PC-3 (cell line): Measurements from ENCODE around the gene HMX3.

Experiments used
- EZH2 ChIP-seq: fragments of 300-600 bp; sonication (generic); IDR thresholded peaks from one replicate; pipeline ENCODE4 v1.6.1; 2017; ENCODE audit warnings: antibody characterized with exemption, mild to moderate bottlenecking, low read length; ENCODE audit not compliant: unreplicated experiment
- EZH2phosphoT487 ChIP-seq: fragments of 300-600 bp; sonication (generic); IDR thresholded peaks from 2 replicates; pipeline ENCODE4 v1.6.1; 2018; ENCODE audit warnings: mild to moderate bottlenecking, antibody characterized with exemption, low read length, borderline replicate concordance
- TF ChIP-seq, protein P1 (sequence below): fragments of 300-600 bp; sonication (generic); conservative IDR thresholded peaks from 2 replicates; pipeline ENCODE4 v1.5.1; 2017; ENCODE audit warnings: antibody characterized with exemption, low read depth, mild to moderate bottlenecking, low read length

GRCh38 chr10:123149568-123150270 lies 13.9 kb downstream of the HMX3 start:
- TF ChIP-seq, protein P1, sequence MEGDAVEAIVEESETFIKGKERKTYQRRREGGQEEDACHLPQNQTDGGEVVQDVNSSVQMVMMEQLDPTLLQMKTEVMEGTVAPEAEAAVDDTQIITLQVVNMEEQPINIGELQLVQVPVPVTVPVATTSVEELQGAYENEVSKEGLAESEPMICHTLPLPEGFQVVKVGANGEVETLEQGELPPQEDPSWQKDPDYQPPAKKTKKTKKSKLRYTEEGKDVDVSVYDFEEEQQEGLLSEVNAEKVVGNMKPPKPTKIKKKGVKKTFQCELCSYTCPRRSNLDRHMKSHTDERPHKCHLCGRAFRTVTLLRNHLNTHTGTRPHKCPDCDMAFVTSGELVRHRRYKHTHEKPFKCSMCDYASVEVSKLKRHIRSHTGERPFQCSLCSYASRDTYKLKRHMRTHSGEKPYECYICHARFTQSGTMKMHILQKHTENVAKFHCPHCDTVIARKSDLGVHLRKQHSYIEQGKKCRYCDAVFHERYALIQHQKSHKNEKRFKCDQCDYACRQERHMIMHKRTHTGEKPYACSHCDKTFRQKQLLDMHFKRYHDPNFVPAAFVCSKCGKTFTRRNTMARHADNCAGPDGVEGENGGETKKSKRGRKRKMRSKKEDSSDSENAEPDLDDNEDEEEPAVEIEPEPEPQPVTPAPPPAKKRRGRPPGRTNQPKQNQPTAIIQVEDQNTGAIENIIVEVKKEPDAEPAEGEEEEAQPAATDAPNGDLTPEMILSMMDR, result no peak
- TF ChIP-seq EZH2 (no peak), EZH2phosphoT487 (no peak)
